Skeletal muscle satellite cell (primary cell): ENCODE measurements around the gene MLNR.
A peak's percentile ranks its signal among the peaks of the same experiment; 100 is the strongest.

Experiments
- H3K27me3 ChIP-seq: 2 replicates; pipeline ENCODE4 v1.7.0; 2013; ENCODE audit warnings: low read length; ENCODE audit not compliant: control insufficient read depth, insufficient read depth
- H3K36me3 ChIP-seq: 2 replicates; pipeline ENCODE4 v1.7.0; 2013; ENCODE audit warnings: mild to moderate bottlenecking, control low read depth, low read length; ENCODE audit not compliant: insufficient read depth
- H3K4me1 ChIP-seq: 2 replicates; pipeline ENCODE4 v1.7.0; 2013; ENCODE audit warnings: low read length; ENCODE audit not compliant: control insufficient read depth, insufficient read depth
- H3K4me2 ChIP-seq: 2 replicates; pipeline ENCODE4 v1.7.0; 2013; ENCODE audit warnings: mild to moderate bottlenecking, low read length
- H3K4me3 ChIP-seq: 2 replicates; pipeline ENCODE4 v1.7.0; 2013; ENCODE audit warnings: low read length
- H3K9ac ChIP-seq: 2 replicates; pipeline ENCODE4 v1.7.0; 2013; ENCODE audit warnings: mild to moderate bottlenecking, low read depth, low read length, moderate library complexity
- H3K9me3 ChIP-seq: replicated peaks from 2 replicates; pipeline ENCODE4 v1.7.0; 2013; ENCODE audit warnings: mild to moderate bottlenecking, control low read depth, low read length

Gene MLNR

GRCh38 chr13:49213997-49214916 lies 5.9 kb upstream of the MLNR start:
- Histone ChIP-seq H3K9me3 (no peaks in the 10 kb centered on the region), H3K36me3 (peaks cover 18% of the 10 kb centered on the region), H3K9ac (no peak overlapping the region), H3K4me1 (no peaks in the 10 kb centered on the region), H3K27me3 (peaks cover 25% of the 10 kb centered on the region), H3K4me2 (no peak overlapping the region), H3K4me3 (no peak overlapping the region)

GRCh38 chr13:49214917-49215376 lies 5.2 kb upstream of the MLNR start:
- H3K4me1 ChIP-seq, result peaks cover 3% of the 10 kb centered on the region
- H3K9ac ChIP-seq, result no peak overlapping the region
- peaks cover 18% of the 10 kb centered on the region for H3K36me3 ChIP-seq
- no peak overlapping the region for H3K4me2 ChIP-seq
- no peak overlapping the region for H3K4me3 ChIP-seq
- no peaks in the 10 kb centered on the region for H3K9me3 ChIP-seq
- peaks cover 32% of the 10 kb centered on the region for H3K27me3 ChIP-seq

- Histone ChIP-seq H3K9ac (no peak overlapping the region), H3K27me3 (peaks cover 45% of the 10 kb centered on the region), H3K9me3 (no peaks in the 10 kb centered on the region), H3K4me2 (no peak overlapping the region), H3K4me3 (no peak overlapping the region), H3K4me1 (peaks cover 10% of the 10 kb centered on the region), H3K36me3 (peaks cover 11% of the 10 kb centered on the region)
Measured at GRCh38 chr13:49216334-49216733, 3.8 kb upstream of the MLNR start.

GRCh38 chr13:49217962-49218492 lies 2.1 kb upstream of the MLNR start:
- H3K4me1 ChIP-seq, result peaks cover 10% of the 10 kb centered on the region
- no peaks in the 10 kb centered on the region for H3K36me3 ChIP-seq
- no peak overlapping the region for H3K4me3 ChIP-seq
- peaks cover 62% of the 10 kb centered on the region for H3K27me3 ChIP-seq
- peak overlapping the region; percentile 10 for H3K4me2 ChIP-seq
- H3K9ac ChIP-seq, result no peak overlapping the region
- no peaks in the 10 kb centered on the region for H3K9me3 ChIP-seq

GRCh38 chr13:49218493-49219051 lies 1.6 kb upstream of the MLNR start:
- Histone ChIP-seq H3K36me3 (no peaks in the 10 kb centered on the region), H3K9ac (no peak overlapping the region), H3K4me1 (peaks cover 10% of the 10 kb centered on the region), H3K27me3 (peaks cover 68% of the 10 kb centered on the region), H3K9me3 (no peaks in the 10 kb centered on the region), H3K4me2 (peak overlapping the region; percentile 10), H3K4me3 (no peak overlapping the region)

GRCh38 chr13:49219647-49220035 lies 497 bp upstream of the MLNR start:
- peak overlapping the region; percentile 72 for H3K4me2 ChIP-seq
- H3K27me3 ChIP-seq, result peaks cover 76% of the 10 kb centered on the region
- no peaks in the 10 kb centered on the region for H3K36me3 ChIP-seq
- no peak overlapping the region for H3K9ac ChIP-seq
- peaks cover 10% of the 10 kb centered on the region for H3K4me1 ChIP-seq
- peak overlapping the region; percentile 62 for H3K4me3 ChIP-seq
- no peaks in the 10 kb centered on the region for H3K9me3 ChIP-seq

- Histone ChIP-seq H3K27me3 (peaks cover 87% of the 10 kb centered on the region), H3K9me3 (no peaks in the 10 kb centered on the region), H3K36me3 (no peaks in the 10 kb centered on the region), H3K4me1 (peaks cover 10% of the 10 kb centered on the region), H3K4me3 (peak overlapping the region; percentile 62), H3K4me2 (peak overlapping the region; percentile 72), H3K9ac (no peak overlapping the region)
Measured at GRCh38 chr13:49220856-49221589, 885 bp downstream of the MLNR start.

GRCh38 chr13:49221590-49221965 lies 1.4 kb downstream of the MLNR start:
- no peak overlapping the region for H3K9ac ChIP-seq
- H3K9me3 ChIP-seq, result no peaks in the 10 kb centered on the region
- peaks cover 87% of the 10 kb centered on the region for H3K27me3 ChIP-seq
- peaks cover 10% of the 10 kb centered on the region for H3K4me1 ChIP-seq
- H3K36me3 ChIP-seq, result no peaks in the 10 kb centered on the region
- no peak overlapping the region for H3K4me2 ChIP-seq
- no peak overlapping the region for H3K4me3 ChIP-seq

GRCh38 chr13:49225223-49226042 lies 5.3 kb downstream of the MLNR start:
- H3K27me3 ChIP-seq, result peaks cover 51% of the 10 kb centered on the region
- peaks cover 2% of the 10 kb centered on the region for H3K4me1 ChIP-seq

GRCh38 chr13:49226613-49227012 lies 6.5 kb downstream of the MLNR start:
- H3K4me3 ChIP-seq, result no peak overlapping the region
- no peaks in the 10 kb centered on the region for H3K4me1 ChIP-seq
- no peak overlapping the region for H3K4me2 ChIP-seq
- H3K27me3 ChIP-seq, result peaks cover 39% of the 10 kb centered on the region
- H3K9ac ChIP-seq, result no peak overlapping the region
- H3K36me3 ChIP-seq, result no peaks in the 10 kb centered on the region
- no peaks in the 10 kb centered on the region for H3K9me3 ChIP-seq

More at GRCh38 chr13:49225223-49226042, 5.3 kb downstream of the MLNR start:
- no peak overlapping the region for H3K4me2 ChIP-seq
- no peaks in the 10 kb centered on the region for H3K36me3 ChIP-seq
- no peaks in the 10 kb centered on the region for H3K9me3 ChIP-seq
- H3K9ac ChIP-seq, result no peak overlapping the region
- H3K4me3 ChIP-seq, result no peak overlapping the region
